NCI-H1105 treated with DMSO at 0.1 percent for 48 hours (cell line): ENCODE data around the gene WBP1.
"Not testable (repeated sequence)": the region's sequence is repeated elsewhere in the genome, so short reads cannot be mapped to it uniquely, and the experiment has no call there.

ENCODE experiments used
- DNase-seq: peaks from one replicate; lab custom pipeline; 2025; lab: John Stamatoyannopoulos, UW

WBP1 gene

DNA sequence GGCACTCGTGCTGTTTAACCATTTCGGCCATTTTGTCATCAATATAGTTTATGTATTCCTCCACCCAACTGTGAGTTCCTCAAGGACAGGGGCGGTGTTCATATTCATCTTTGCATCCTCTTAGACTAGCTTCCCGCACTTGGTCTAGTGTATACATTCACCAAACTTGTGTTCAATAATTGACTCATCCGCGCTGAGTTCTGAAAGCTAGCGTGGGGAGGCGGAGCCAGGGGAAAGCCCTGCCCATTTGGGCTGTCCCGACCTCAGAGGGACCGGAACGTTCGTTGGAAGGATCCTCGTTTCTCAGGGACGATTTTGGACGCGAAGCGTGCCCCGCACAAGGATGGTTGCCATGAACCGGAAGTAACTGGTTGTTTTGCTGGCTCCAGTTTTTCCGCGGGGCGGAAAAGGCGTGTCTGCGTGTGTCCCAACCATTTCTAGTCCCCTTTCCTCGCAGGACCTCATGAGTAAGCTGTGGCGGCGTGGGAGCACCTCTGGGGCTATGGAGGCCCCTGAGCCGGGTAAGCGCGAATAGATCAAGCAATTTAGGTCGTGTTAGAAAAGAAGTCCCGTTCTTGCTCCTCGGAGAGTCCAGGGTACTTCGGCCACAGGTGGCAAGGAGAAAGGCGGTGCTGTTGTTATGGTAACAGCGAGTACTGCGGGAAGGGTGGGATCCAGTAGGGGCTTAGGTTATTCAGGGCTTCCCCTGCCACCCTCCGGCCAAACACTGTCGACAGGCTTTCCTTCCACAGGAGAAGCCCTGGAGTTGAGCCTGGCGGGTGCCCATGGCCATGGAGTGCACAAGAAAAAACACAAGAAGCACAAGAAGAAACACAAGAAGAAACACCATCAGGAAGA lies 3.4 kb upstream of the WBP1 start, which contains the start of gene INO80B:
INO80B (plus strand) TSS at position 434 of the 858 bp plus-strand sequence; CDS start at position 464, 30 bp downstream.
- peak; percentile 94 for DNase-seq

DNA sequence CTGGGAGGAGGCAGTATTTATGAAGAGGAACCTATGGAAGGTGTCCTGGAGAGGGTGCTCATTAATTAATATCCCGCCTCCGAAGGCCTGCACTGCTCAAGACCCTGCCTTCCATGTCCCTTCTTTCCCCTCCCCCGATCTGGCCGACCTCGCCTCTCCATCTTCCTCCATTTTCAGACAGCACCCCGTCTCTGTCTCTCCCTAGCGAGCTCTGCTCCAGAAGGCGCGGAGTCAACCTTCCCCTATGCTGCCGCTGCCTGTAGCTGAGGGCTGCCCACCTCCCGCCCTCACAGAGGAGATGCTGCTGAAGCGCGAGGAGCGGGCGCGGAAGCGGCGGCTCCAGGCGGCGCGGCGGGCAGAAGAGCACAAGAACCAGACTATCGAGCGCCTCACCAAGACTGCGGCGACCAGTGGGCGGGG lies 1.1 kb upstream of the WBP1 start:
- DNase-seq, result peak; percentile 63

DNA sequence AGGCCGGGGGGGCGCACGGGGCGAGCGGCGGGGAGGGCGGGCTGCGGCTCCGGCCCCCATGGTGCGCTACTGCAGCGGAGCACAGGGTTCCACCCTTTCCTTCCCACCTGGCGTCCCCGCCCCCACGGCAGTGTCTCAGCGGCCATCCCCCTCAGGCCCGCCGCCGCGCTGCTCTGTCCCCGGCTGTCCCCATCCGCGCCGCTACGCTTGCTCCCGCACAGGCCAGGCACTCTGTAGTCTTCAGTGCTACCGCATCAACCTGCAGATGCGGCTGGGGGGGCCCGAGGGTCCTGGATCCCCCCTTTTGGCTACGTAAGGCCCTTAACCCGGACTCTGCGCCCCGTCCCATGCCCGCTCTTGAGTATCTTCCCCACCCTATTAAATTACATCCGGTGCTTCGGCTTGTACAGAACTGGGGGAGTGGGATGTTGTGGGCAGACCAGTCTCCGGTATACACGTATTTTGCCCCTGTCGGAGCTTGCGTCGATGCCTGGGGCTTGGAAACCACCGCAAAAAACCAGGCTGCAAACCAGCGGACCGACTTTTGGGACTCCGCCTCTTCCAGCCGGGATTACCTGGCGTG lies 598 bp upstream of the WBP1 start:
- peak; percentile 74 for DNase-seq

DNA sequence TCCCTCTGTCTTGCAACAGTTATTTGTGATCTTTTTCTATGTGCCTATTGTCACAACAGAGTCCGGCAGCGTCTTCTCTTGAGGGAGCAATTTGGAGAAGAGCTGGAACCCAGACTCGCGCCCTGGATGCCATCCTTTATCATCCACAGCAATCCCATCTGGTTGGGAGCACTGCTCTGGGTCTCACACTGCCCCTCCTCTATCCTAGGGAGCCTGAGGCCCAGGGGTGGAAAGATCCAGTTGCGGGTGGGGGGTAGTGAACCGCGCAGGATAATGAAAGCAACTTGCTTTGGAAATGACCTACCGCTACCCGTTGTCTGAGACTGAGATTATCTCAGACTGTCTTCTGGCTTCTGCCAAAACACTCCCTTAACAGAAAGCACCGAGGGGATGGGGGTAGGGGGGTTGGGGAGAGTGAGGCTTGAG lies 713 bp downstream of the WBP1 start:
- no peak for DNase-seq

DNA sequence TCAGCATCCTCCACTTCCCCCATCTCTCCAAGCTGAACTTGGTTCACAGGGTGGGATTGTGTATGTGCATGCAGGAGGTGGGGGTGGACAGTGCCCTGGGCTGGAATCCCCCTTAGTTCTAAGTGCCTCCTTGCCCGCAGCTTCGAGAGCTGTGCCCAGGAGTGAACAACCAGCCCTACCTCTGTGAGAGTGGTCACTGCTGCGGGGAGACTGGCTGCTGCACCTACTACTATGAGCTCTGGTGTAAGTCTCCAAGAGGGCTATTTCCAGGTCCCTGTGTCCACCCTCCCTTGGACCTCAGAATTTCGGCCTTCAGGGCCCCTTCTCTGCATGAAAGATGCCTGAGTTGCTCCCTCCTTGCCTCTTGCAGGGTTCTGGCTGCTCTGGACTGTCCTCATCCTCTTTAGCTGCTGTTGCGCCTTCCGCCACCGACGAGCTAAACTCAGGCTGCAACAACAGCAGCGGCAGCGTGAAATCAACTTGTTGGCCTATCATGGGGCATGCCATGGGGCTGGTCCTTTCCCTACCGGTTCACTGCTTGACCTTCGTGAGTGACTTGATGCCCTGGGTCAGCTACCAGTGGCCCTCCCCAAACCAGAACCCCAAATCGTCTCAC lies 1.4 kb downstream of the WBP1 start:
- DNase-seq, result not testable (repeated sequence)

DNA sequence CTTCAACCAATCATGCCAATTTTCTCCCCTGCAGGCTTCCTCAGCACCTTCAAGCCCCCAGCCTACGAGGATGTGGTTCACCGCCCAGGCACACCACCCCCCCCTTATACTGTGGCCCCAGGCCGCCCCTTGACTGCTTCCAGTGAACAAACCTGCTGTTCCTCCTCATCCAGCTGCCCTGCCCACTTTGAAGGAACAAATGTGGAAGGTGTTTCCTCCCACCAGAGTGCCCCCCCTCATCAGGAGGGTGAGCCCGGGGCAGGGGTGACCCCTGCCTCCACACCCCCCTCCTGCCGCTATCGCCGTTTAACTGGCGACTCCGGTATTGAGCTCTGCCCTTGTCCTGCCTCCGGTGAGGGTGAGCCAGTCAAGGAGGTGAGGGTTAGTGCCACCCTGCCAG lies 1.9 kb downstream of the WBP1 start:
- not testable (repeated sequence) for DNase-seq

DNA sequence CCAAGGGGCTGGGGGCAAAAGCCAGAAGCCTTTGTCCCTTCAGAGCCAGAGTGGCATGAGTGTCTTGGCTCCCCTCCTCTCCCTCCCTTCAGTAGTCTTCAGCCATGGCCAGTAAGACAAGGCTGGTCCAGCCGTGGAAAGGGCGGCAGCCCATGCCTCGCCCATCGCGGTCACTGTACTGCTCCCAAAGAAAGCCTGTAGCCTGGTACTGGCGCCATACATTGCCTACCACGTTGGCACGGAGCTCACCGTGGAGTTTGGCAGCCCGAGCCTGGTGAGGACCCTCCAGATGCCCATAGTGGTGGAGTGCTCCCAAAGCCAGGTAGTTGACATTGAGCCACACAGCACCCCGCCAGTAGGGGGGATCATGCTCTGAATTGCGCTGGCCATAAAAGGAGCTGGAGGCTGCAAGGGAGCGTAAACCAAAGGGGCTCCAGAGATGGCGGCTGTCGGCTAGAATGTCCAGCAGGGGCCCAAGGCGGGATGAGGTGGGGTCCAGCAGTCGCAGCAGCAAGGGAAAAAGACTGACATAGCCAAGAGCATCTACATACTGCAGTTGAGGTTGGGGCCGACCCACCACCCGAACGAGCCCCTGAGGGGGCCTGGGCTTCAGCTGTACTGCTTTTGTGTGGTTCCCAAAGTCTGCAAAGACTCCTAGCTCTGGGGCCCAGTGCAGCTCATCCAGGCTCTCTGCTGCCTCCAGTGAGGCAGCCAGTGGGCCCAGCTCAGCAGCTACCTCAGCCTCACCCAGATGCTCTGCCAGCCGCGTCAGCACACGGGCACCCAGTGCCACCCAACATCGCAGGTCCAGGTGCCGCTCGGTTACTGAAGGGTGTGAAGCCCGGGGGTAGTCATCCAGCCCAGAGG lies 3.2 kb downstream of the WBP1 start:
- DNase-seq, result no peak

DNA sequence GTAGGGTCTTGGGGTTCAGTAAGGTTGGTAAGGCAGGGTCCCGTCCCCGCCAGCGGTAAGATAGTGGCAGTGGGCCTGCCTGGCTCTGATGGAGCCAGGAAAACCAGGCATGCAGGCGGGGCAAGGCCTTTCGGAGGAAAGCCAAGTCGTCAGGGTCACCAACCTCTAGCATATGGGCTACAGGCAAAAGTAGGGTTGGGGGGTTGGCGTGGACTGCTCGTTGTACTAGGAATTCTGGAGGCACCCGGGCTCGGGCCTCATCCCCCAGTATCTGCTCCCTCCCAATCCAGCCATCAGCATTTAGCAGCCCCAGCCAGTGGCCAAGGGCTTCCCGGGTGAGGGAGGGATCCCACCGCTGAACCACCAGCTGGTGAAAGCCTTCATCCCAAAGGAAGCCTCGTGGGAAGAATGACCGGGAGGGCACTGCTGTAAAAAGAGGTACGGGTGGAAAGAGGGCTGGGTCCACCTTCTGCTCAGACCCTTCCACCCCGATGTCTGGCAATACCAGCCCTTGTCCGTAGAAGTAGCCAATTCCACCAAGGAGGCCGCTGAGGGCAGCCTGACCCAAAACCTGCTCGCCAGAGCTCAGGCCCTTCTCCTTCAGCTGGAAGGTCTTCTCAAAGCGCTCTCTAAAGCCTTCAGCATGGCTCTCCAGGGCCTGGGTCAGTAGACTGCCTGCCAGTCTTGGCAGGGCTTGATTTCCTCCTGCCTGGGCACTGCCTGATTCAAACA lies 4.0 kb downstream of the WBP1 start:
- DNase-seq, result no peak

DNA sequence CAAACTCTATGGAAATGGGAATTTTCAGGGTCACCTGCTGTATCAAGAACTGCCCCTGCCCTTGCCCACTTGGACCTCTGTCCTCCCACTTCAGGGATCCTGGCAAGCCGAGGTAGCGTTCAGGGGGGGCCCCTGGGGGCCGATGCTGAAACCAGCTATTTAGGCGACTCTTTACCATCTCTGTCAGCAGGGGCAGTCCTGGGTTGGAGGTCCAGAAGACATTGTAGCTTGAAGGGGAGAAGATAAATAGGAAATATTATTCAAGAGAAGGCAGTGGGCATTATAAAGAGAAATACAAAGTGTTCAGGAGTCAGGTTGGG lies 4.5 kb downstream of the WBP1 start:
- no peak for DNase-seq

DNA sequence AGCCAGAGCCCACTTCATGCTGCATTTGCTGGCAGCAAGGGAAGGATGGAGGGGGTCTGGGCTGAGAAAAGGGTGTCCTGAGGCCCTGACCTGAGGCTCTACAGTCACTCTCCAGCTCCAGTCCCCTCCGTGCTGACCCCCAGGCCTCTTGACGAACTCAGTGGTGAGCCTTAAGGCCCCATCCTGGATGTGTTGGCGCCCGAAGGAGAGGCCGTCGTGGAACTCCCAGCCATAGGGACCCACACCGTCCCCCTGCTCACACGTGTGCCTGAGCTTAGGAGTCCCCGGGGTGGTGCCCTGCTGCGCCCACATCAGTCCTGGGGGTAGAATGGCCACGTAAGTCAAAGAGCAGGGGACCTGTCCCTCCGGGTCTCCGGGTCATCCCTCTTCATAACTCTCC lies 6.2 kb downstream of the WBP1 start:
- no peak for DNase-seq

DNA sequence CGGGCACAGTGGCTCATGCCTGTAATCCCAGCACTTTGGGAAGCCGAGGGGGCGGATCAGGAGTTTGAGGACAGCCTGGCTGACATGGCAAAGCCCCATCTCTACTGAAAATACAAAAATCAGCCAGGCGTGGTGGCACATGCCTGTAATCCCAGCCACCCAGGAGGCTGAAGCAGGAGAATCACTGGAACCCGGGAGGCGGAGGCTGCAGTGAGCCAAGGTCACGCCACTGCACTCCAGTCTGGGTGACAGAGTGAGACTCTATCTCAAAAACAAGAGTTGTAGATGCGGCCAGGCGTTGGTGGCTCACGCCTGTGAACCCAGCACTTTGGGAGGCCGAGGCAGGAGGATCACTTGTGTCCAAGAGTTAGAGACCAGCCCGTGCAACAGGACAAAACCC lies 12.5 kb downstream of the WBP1 start:
- not testable (repeated sequence) for DNase-seq

DNA sequence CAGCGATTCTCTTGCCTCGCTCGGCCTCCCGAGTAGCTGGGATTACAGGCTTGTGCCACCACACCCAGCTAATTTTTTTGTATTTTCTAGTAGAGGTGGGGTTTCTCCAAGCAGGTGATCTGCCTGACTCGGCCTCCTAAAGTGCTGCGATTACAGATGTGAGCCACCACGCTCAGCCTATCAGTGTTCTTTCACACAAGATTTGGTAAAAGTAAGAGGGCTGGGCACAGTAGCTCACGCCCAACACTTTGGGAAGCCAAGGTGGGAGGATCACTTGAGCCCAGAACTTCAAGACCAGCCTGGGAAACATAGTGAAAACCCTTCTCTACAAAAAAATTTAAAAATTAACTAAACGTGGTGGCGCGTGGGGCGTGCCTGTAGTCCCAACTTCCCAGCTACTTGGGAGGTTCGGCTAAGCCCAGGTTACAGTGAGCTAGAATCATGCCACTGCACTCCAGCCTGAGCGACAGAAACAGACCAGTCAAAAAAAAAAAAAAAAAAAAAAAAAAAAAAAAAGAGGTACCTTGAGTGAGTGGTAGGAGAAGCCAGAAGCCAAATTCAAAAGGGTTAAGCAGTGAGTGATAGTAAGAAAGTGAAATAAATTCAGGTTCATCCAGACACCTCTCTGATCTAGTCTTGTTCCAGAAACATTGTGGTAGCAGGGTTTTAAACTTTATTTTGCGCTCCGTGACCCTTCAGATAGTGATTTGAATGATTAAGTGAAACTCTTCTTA lies 13.3 kb downstream of the WBP1 start:
- no peak for DNase-seq

DNA sequence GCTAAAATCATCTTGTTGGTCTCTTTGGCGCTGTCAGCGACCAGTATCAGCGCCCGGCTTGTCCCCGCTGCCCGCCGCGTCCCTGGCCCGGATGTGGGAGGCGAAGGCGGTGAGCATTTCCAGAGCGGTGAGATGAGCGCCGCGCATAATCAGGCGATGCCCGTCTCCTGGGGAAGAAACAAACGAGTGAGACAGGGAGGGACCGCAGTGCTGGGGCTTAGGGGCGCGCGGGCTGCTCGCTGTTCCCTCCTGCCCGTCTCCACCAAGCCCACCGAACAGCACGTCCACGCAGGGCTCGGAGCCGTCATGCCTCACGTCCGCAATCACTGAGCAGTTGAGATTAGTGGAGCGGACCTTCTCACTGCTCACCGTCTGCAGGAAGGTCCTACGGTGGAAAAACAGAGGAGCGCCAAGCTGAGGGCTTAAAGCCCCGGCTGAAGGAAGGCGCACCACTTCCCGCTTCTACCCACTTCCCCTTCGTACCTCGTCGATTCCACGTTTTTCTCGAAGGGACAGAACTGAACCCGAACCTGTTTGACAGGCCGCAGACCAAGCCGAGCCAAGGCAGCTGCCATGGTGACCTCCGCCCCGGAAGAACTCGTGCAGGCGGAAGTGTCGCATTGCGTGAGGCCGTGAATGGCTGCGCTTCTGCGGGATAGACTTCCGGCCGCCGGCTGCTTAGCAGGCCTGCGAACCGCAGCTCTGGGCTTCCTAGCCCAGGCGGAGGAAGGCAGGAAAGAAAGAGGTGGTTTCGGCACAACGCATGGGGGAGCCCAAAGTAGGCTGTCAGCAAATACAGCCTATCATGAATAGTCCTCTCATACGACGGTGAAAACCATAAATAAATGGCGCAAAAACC lies 14.1 kb downstream of the WBP1 start, which contains the start of gene MRPL53:
MRPL53 (minus strand) TSS at position 595 of the 859 bp plus-strand sequence; CDS start at position 575, 20 bp downstream.
- DNase-seq, result peak; percentile 89

DNA sequence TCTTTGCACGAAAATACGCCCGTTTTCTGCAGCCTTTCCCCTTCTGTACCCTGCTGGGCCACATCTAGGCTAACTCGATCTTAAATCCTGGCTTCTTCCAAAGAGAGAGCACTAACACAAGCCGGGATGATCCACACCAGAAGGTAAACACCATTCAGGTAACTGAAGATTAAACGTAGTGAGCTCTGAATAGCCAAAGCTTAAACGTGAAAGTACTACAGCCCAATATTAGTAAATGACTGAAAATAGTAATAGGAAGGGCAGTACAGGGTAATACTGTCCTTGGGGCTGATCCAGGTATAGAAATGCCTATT lies 14.7 kb downstream of the WBP1 start:
- no peak for DNase-seq

DNA sequence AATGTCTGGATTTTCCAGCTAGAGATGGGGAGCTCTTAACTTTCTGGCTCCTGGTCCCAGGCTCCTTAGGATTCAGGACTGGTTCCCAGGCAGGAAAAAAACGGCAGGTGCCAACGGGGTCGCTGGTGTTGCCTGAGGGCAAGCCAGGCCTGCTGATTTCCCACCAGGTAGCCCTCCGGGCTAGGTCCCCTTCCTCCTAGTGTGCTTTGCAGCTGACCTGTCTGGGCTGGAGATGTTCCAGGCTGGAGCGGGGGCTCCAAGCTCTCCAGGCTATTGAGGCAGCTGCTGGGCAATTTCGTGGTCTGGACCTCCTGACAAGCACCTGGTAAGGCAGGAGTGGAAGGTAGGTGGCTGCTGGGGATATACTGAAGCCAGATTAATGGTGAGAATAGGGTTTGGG lies 16.2 kb downstream of the WBP1 start:
- no peak for DNase-seq

DNA sequence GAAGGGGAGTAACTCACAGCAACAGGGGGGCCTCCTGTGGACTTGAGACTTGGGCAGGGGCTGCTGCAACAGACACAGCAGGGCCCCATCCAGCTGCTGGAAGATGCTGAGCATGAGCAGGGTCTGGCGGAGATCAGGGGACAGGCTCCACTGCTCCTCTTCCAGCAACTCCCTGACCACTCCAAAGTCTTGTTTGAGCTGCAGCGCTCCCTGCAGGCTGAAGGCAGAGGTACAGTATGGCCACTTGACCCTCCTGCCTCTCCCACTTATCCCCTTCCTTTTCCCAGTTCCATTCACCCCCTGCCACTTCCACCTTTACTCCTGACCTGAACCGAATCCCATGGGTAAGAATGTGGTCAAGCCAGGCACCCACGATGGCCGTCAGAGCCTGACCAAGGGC lies 16.7 kb downstream of the WBP1 start:
- DNase-seq, result no peak

DNA sequence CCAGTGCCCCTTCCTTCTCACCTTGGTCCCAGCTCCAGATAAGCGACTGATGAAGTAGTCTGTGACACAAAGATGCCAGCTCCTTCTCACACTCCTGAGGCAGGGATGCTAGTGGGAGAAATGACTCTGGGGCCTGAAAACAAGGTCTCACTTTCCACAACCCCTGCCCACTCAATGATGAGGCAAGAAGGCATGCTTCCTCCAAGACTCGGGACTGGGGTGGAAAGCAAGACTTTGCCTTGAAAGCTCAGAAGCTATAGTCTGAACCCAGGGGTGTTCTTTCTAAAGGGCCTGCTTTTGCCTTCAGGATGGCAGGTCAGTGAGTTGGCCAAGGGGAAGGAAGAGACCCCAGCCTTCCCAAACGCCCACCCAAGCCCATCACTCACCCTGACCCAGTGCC lies 23.2 kb downstream of the WBP1 start:
- DNase-seq, result no peak

DNA sequence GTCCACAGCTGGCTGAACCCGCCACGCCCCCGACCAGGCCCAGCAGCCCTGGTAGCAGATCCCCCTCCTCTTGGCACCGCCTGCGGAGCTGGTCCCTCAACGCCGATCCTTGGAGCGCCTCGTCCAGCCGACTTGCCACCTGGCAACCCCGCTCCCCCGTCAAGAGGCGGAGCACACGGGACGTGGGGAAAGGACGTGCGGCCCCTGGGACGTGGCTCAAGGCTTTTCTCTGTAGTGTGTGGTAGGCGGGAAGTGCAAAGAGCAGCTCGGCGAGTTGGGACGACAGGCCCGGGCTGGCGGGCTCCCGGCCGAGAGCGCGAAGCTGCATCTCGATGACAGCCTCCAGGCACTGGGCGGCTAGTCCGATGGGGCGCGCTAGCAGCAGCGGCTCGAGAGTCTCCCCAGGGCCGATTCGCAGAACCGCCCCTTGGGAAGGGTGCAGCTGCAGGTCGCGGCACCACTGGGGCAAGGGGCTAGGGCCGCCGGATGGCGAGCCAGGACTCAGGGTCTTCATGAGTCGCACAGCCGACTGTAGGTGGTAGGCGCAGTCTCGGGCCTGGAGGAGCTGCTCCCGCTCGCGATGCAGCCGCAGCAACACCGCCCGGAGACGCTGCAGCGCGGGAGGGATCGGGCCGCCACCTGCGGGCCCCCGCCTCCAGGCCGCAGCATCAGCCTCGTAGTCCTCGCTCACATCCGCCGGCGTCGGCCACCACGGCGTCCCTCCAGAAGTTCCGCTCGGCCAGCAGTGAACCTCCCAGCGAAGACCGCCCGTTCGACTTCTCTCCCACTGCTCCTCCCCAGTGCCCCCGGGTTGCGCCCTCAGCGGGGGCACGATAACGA lies 23.9 kb downstream of the WBP1 start:
- DNase-seq, result peak; percentile 53
